AML-193 (cell line): ENCODE measurements around the gene ARID1B.

Experiments used
- DNase-seq, 2 experiments: peaks; one replicate each; lab custom pipeline; 2025; lab: John Stamatoyannopoulos, UW

Gene ARID1B

GRCh38 chr6:157213907-157214565 is 436.9 kb downstream of the ARID1B start:
- no peak for DNase-seq

DNA sequence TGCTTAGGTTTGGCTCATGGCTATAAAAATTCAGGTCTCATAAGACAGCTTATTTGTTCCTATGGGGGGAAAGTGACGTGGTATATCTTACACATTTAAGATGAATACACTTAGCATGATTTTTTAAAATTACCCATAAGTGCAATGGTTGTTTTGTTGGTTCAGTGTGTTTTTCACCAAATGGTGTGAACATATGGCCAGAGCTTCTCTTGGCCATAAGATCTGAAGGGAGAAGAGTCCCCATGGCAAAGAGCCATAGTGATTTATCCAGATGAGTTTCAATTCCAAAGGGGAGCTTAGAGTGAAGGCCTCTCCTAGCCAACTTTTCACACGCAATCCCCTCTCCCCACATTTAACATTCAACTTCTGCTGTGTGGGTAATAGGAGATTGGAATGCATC is 438.5 kb downstream of the ARID1B start:
- DNase-seq, result no peak

DNA sequence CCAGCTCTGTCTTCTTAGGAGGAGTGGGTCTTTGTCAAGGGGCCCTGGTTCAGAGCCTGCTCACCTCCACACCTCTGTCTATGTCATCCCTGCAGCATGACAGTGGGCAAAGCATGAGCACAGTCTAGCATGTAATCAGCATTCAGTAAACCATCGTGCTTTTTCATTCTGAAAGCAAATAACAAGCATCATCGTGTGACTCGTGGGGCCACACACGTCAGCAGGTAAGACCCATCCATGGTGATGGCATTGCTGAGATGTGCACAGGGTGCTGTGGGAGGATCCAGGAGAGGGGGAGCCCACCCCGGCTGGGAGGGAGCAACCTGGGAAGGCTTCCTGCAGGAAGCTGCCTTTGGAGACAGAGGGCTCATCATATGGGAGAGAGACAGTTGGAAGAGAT is 439.4 kb downstream of the ARID1B start:
- DNase-seq, result no peak

DNA sequence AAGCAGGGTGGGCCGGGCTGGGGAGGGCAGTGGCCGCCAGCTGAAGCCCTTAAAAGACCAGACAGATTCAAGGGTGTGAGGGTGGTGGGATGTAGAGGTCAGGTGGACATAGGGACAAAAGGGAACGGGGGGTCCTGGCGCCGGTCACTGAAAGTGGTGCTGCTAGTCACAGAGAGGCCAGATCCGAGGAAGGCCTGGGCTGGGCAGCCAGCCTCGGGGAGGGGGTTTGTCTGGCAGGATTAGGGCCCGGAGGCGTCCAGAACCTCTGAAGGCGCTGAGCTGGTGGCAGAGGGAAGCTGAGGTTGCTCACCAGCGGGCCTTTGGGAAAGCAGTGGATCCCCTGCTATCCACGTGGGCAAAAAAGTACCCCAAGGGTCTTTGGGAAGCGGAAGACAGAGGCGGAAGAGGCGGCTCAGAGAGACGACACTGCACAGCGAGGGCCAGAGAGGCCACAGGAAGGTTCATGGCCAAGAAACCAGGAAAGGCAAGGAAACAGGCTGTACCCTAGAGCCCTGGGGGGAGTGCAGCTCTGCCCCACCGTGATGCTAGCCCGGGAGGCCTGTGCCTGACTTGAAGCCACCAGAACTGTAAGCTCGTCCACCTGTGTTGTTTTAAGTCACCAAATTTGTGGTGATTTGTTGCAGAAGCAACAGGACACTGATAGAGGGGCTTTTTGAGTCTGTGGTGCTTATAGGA is 440.2 kb downstream of the ARID1B start:
- DNase-seq, result no peak

DNA sequence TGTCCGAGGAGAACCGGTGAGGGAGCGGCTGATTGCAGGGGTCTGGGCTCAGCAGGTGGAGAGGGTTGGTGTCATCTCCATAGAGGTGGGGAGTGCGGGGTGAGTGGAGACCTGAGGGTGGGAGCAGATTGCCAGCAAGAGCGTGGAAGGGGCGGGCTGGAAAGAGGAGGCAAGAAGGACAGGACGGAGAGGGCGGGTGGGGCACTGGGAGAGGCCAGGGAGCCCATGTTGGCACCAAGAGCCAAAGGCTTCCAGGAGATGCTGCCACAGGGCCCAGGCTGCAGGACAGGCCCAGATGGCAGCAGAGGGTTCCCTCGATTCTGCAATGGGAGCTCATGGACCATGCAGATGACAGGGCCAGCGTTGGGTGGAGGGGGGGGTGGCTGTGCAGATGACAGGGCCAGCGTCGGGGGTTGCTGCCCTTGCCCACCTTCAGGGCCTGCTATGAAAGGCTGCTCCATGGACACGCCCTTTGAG is 440.8 kb downstream of the ARID1B start:
- no peak for DNase-seq

GRCh38 chr6:157218371-157219198 is 441.4 kb downstream of the ARID1B start:
- no peak for DNase-seq

DNA sequence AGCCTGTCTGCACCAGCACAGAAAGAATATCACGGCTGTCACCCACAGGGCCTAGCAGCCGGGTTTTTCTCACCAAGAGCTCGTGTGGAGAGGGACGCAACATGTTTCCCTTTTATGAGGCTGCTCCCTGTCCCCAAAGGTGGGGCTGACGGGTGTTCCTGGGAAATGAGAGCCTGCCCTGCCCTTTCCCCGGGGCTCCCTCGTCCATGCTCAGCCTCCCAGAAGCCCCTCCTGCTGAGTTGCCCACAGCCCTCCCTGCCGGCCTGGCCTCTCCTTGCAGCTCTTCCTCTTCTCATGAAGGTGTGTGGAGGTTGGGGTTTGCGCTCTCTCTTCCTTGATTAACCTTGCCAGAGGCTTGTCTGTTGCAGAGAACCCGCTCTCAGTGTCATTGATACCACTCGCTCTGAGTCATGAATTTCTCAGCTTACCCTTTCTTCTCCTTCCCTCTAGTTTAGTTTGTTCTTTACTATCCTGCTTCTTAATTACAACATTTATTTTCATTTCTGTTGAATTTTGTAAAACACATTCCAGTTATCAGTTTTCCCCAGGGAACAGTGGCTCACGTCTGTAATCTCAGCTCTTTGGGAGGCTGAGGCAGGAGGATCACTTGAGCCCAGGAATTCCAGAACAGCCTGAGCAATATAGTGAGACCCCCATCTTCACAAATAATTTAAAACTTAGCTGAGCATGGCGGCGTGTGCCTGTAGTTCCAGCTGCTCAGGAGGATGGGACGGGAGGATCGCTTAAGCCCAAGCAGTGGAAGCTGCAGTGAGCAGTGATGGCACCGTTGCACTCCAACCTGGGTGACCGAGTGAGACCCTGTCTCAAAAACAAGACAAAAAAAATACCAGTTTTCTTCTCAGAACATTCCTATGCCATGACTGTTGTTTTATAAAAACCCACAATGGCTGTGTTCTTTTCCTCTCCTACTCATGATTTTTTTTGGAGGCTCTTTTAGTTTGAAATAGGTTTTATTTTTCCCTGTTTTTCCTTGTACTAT is 442.3 kb downstream of the ARID1B start:
- no peak for DNase-seq

- no peak for DNase-seq
Measured at GRCh38 chr6:157220485-157220884, 443.3 kb downstream of the ARID1B start.

- DNase-seq, result peak; percentile 84 to 88
Measured at GRCh38 chr6:157221049-157221816, 444.1 kb downstream of the ARID1B start.

- DNase-seq, result no peak
Measured at GRCh38 chr6:157221817-157222175, 444.6 kb downstream of the ARID1B start.

DNA sequence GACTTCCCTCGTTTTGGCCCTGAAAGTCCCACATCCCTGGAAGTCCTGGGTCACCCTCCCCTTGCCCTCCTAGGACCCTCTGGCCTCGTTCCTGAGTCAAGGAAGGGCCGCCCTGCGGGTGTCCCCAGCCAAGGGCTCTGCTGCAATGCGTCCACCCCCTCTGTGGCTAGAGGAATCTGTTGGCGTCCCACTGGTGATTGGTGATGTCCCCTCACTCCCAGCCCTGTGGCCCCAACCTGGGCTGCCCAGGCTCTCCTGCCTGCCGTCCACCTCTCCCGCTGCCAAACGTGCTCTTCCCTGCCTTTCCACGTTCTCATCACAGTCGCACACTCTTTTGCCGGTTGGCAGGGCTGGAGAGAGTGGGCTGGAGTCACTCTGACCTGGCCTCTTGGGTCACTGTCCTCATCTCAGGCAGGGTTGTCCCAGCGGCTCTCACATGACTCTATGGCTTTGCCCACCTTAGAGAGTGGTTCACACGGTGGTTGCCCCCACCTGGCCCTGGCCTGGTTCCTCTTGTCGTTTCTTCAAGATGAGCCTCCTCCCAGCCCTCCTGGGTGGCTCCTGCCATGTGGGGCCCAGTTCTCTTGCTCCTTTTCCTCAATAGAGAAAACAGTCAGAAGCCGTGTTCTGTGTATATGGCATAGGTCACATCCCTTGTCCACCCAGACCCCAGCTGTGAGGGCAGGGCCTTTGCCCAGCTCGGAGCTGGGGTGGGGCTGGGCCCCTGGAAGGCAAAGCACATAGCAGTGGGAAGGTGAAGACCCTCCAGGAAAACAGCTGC is 445.2 kb downstream of the ARID1B start:
- no peak for DNase-seq

DNA sequence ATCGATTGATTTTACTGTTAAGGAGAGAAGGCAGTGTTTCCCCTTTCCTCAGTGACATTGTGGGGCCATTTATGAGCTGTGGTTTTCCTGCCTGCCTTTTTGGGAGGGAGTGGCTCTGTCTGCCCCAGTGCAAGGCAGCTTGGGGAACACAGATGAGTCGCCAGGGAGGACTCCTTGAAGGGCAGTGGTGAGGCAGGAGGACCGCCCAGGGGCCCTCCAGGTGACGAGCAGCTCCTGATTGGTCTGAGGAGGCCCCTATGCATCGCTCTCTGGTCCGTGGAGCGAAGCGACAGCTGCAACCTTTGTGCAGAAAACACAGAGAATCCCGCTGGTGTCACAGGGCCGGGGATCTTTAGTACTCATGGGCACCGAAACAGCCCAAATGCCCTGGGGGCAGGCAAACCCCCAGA is 445.8 kb downstream of the ARID1B start:
- peak; percentile 48 to 63 for DNase-seq

GRCh38 chr6:157223511-157223910 is 446.3 kb downstream of the ARID1B start:
- DNase-seq, result no peak

DNA sequence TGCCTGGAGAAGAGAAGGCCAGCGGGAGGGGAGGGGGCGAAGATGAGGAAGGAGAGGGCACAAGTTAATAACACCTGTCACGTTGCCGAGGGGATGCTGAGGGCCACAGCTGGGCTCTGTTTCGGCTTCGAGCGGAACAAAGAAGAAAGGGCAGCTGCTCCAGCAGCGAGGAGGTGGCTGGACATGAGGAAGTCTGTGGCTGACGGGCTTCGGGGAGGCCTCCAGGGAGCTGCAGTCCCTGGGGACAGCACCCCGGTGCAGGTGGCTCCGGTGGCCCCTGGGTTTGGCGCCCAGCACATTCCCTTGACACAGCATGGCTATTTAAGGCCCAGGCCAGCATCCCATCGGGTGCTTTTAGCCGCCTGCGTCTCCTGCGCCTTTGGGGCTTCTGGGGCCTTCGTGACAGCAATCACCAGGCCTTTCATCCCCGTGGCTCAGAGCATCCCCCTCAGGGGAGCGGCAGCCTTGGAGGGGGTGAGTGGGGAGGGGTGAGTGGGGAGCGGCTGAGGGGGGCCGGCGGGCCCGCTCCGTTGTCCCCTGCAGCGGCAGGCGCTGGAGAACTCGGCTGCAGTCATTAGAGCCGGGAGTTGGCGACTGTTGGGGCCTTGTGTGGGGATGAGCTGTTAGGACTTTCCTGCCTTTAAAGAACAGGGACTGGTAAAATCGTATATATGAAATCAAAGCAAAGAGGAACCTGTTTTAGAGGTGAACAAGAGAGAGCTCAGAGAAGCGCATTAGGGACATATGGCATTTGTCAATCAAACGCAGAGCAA is 447.2 kb downstream of the ARID1B start:
- DNase-seq, result no peak

DNA sequence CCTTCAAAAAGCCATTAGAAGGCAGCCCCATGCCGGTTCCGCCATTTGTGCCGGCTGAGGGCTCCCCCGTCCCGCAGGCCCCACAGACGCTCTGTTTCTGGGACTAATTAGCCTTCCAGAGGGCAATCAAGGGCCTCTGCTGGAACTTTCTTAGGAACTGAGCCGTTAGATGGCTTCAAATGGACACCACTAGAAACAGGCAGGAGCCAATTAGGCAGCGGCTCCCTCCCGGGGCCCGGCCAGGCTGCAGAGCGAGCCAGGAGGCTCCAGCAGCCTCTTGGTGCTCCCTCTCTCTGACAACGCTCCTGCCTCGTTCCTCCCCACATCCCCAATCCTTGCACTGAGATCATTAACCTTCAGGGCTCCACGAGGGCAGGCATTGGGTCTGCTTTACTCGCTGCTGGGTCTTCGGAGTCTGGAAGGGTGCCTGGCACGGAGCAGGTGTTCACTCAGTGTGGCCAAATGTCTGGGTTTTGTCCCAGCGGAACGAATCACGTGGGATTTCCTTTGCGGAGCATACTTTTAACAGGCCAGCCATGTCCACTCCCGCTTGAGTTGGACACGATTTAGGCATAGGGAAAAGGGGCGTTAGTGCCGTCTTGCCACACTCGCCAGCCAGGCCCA is 447.9 kb downstream of the ARID1B start:
- DNase-seq, result no peak

- DNase-seq, result no peak
Measured at GRCh38 chr6:157225575-157225995, 448.4 kb downstream of the ARID1B start.

DNA sequence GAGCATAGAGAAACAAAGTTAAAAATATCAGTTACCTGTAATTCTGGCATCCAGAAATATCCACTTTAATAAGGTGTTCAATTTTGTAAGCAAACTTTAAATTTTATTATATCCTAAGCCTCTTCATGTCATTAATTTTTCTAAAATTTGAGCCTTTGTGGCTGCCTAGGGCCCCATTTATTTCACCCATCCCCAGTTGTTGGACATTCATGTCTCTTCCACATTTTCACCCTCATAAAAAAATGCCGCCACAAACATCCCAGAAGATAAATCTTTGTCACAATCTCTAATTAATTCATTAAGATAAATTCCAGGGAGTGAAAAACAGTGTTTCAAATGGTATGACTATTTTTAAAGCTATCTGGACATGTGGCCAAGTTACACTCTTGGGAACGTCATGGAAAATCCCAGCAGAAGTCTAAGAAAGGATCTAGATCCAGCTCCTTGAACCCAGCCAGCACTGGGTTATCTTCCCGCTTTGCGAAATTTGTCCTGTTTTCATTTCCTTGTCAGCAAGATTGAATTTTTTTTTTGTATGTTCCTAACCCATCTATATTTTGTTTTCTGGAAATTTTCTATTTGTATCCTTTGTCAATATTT is 448.9 kb downstream of the ARID1B start:
- no peak for DNase-seq

GRCh38 chr6:157226761-157227160 is 449.6 kb downstream of the ARID1B start:
- no peak for DNase-seq
